Ishikawa (cell line): ENCODE data around the gene RASL10B.

Experiments
- CEBPB ChIP-seq: IDR thresholded peaks from 2 replicates; pipeline ENCODE4 v1.6.1; 2012
- EP300 ChIP-seq: IDR thresholded peaks from 2 replicates; pipeline ENCODE4 v1.6.1; 2012; ENCODE audit warnings: borderline replicate concordance
- RAD21 ChIP-seq: IDR thresholded peaks from 2 replicates; pipeline ENCODE4 v1.6.1; 2012; ENCODE audit warnings: low read depth
- REST ChIP-seq: IDR thresholded peaks from 2 replicates; pipeline ENCODE4 v1.6.1; 2012; ENCODE audit warnings: low read depth, mild to moderate bottlenecking
- TAF1 ChIP-seq: IDR thresholded peaks from 2 replicates; pipeline ENCODE4 v1.6.1; 2012; ENCODE audit warnings: low read depth, mild to moderate bottlenecking
- TCF12 ChIP-seq: IDR thresholded peaks from 2 replicates; pipeline ENCODE4 v1.6.1; 2012; ENCODE audit warnings: low read depth

- no peak for TF ChIP-seq EP300
- no peak for TF ChIP-seq REST
- TF ChIP-seq CEBPB = no peak
- no peak for TF ChIP-seq RAD21
- TF ChIP-seq TAF1 = no peak
- no peak for TF ChIP-seq TCF12
Measured at GRCh38 chr17:35731239-35731916, at the start of gene RASL10B.
